HG03558 (cell line): ENCODE data around the gene COL25A1.

ENCODE experiments used
- ATAC-seq: cut with Tn5 transposase; IDR thresholded peaks from one replicate; pipeline ENCODE4 v1.9.1; 2021; ENCODE audit warnings: moderate number of reproducible peaks; ENCODE audit not compliant: unreplicated experiment; ENCODE audit errors: extremely low read depth

COL25A1 gene

DNA sequence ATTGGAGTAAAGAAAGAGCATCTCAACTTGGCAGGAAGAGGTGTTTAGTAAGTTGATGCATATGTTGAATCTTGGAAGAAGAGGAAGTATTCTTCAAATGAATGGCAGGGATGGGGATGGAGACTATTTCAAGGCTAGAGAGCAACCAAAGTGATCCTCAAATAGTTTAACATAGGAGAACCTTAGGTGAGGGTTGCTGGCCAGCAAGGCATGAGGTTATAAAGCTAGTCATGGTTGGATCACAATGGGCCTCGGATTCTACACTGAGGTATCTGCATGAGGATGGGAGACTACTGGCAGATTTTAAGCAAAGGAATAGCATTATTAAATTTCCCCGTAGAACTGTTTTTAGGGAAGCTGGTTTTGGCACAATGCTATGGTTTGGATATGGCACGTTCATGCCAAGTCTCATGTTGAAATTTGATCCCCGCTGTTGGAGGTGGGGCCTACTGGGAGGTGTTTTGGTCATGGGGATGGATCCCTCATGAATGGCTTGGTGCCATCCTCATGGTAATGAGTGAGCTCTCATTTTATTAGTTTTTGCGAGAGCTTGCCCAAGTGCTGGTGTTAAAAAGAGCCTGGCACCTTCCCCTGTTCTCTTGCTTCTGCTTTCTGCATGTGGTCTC, 497.7 kb downstream of the COL25A1 start:
- ATAC-seq = no peak

DNA sequence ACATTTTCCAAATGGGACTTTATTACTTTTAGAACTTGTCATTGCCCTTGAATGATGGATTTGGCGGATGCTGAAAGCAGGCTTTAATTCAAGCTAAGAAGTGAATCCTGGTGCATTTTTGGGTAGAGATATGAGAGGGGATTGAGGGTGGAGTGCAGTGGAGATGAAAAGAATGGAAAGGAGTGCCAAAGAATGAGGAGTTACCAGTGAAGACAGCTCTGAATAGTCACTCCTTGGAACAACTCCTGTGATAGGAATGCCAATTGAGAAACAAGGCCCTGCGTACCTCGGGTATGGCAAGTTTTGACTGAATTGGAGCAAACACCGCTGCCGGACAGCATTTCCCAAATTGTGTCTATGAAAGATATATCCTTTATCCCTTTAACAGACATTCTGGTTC, 503.2 kb downstream of the COL25A1 start:
- ATAC-seq = no peak

DNA sequence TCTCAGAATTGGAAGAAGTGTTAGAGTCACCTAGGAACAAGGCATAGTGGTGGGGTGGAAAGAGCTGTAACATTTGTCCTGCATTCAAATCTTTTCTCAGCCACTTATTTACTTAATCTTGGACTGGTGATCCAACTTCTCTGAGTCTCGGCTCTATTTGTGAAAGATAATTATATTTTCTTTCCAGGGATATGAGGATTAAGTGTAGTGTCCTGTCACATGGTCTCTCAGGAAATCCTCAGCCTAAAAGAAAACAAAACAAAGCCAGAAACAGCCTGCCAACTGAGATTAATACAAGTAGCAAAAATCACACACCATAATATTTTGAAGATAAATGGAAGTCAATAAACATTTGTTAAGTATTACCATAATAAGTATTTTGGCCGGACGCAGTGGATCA, 506.3 kb downstream of the COL25A1 start:
- no peak for ATAC-seq

- ATAC-seq = no peak
Observed at GRCh38 chr4:108795733-108796132, 506.7 kb downstream of the COL25A1 start.

- ATAC-seq = no peak
Observed at GRCh38 chr4:108794136-108794535, 508.3 kb downstream of the COL25A1 start.

GRCh38 chr4:108793415-108793814, 509.0 kb downstream of the COL25A1 start:
- no peak for ATAC-seq

- no peak for ATAC-seq
Observed at GRCh38 chr4:108788731-108789130, 513.7 kb downstream of the COL25A1 start.

- no peak for ATAC-seq
Observed at GRCh38 chr4:108787724-108788123, 514.7 kb downstream of the COL25A1 start.

GRCh38 chr4:108787106-108787505, 515.4 kb downstream of the COL25A1 start:
- no peak for ATAC-seq

GRCh38 chr4:108786351-108786750, 516.1 kb downstream of the COL25A1 start:
- ATAC-seq = no peak

DNA sequence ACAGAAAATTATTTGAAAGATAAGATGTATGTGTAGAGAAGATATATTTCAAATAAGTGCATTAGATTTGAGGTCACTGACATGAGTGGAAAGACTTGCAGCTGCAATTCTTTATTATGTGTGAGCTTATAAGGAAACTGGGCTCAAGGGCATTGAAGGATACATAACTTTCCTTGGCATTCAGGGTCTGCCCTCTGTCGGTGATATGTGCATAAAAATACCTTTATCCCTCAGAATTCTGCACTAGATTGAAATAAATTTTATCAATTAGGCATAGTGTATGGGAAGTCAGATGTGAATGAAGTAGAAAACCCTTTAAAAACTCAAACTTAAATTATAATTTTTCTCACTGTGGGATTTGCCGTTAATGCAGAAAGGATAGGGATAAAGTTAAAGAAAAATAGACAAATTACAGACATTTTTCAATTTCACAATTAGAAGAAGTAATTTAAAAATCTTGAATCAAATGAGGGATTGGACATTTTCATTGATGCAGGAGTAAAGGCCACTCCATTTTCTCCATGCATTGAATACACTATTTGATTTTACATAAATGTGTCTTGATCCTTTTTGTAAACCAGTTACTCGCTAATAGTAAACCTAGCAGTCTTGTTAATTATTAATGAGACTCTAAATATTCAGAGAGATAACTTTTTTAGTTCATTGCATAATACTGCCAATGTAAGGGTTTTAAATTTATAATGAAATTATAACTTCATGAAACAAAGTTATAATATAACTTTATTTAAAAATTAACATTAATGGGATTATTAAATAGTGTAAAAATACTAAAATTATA, 518.6 kb downstream of the COL25A1 start:
- ATAC-seq = no peak

- no peak for ATAC-seq
Observed at GRCh38 chr4:108779958-108780357, 522.5 kb downstream of the COL25A1 start.

DNA sequence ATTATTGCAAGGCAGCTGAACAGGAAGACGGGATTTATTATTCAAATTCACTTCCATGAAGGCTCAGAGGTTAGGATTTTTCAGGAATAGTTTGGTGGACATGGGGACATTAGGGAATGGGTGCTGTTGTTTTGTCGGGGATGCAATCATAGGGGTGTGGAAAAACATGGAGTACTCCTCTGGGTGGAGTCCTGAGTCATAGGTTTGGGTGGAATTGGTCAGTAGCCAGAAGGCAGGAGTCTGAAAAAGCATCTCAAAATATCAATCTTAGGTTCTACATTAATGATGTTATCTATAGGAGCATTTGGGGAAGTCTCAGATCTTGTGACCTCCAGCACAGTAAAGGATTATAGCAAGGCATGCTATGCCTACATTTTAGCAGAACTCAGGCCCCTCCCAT, 525.1 kb downstream of the COL25A1 start:
- no peak for ATAC-seq

- ATAC-seq = no peak
Observed at GRCh38 chr4:108775921-108776320, 526.5 kb downstream of the COL25A1 start.

DNA sequence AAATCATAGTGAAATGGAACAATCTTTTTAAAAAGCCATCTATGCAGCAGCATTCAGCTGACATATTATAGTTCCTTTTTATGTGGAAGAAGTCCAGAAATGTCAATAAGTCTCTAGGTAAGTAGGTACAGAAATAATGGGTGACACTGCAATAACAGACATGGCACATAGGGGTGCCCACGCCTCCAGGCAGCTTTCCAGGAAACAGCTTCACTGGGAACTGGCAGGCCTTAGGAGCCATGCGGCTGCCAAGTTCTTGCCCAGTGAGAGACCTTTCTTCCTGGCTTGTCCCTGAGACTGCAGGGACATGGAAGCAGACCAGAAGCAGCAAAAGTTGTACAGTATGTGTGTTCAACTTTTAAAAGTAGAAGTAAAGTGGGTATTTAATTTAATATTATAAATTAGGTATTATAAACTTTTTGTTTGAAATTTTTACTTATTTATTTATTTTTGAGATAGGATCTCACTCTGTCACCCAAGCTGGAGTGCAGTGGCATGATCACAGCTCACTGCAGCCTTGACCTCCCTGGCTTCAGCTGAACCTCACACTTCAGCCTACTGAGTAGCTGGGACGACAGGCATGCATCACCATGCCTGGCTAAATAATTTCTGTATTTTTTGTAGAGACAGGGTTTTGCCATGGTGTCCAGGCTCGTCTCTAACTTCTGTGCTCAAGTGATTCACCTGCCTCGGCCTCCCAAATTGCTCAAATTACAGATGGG, 527.5 kb downstream of the COL25A1 start:
- no peak for ATAC-seq

DNA sequence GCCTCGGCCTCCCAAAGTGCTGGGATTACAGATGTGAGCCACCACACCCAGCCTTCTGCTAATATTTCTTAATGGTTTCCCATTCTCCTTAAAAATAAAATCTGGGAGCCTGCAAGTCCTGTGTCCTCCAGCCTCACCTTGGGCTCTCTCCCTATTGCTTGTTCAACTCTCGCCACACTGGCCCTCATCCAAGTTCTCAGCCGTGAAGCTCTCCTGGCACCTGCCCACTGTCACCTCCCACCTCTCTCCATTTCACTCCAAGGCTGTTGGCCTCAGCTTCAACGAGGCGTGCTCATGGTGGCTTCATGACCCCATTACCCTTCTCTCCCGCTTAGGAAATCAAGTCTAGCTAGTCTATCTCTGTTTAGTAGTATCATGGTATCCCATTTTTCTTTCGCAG, 530.1 kb downstream of the COL25A1 start:
- ATAC-seq = no peak

- no peak for ATAC-seq
Observed at GRCh38 chr4:108766058-108766457, 536.4 kb downstream of the COL25A1 start.

- no peak for ATAC-seq
Observed at GRCh38 chr4:108763986-108764385, 538.5 kb downstream of the COL25A1 start.

DNA sequence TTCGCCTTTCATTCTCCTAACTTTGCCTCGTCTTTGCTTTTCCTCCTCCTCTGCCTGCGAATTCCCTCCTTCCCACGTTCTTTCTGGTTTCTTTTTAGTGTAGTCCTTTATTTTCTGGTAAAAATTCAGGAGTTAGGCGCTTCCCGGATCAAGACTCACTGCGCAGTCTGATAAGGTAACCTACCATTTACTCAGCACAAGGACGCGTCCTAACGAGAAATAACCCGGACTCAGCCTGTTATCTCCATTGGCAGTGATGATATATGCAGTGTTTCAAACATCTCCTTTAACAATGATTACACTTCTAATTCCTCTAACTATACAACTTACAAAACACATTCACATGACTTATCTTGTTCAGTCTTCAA, 539.2 kb downstream of the COL25A1 start:
- ATAC-seq = no peak

- ATAC-seq = no peak
Observed at GRCh38 chr4:108762559-108763225, 539.8 kb downstream of the COL25A1 start, which contains the start of gene ETNPPL. TSS of gene ETNPPL (minus strand) at chr4:108763053. CDS start at chr4:108762898, 155 bp downstream.
